GM12874 (cell line): ENCODE results near the gene PYY.

Experiments used
- TF ChIP-seq, protein P1 (sequence below): IDR thresholded peaks from 2 replicates; pipeline ENCODE4 v1.5.1; 2011; ENCODE audit warnings: low read depth, mild to moderate bottlenecking, control low read depth, low read length, moderate library complexity; ENCODE audit not compliant: insufficient read depth

Gene PYY

DNA sequence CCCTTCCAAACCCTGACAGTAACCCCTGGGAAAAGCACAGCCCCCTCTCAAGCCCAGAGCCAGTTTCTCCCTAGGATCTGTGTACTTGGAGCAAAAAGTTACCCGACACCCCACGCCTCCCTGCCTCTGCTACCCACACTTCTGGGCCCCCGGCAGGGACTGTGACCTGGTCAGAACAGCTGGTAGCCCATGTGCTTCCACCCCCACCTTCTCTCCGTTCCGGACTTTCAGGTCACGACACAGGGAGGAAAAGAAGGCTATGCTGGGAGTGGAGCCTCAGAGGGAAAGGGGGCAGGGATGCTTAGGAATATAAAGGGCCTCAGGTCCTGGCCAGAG, 17.8 kb downstream of the PYY start:
- TF ChIP-seq, protein P1, sequence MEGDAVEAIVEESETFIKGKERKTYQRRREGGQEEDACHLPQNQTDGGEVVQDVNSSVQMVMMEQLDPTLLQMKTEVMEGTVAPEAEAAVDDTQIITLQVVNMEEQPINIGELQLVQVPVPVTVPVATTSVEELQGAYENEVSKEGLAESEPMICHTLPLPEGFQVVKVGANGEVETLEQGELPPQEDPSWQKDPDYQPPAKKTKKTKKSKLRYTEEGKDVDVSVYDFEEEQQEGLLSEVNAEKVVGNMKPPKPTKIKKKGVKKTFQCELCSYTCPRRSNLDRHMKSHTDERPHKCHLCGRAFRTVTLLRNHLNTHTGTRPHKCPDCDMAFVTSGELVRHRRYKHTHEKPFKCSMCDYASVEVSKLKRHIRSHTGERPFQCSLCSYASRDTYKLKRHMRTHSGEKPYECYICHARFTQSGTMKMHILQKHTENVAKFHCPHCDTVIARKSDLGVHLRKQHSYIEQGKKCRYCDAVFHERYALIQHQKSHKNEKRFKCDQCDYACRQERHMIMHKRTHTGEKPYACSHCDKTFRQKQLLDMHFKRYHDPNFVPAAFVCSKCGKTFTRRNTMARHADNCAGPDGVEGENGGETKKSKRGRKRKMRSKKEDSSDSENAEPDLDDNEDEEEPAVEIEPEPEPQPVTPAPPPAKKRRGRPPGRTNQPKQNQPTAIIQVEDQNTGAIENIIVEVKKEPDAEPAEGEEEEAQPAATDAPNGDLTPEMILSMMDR = no peak

DNA sequence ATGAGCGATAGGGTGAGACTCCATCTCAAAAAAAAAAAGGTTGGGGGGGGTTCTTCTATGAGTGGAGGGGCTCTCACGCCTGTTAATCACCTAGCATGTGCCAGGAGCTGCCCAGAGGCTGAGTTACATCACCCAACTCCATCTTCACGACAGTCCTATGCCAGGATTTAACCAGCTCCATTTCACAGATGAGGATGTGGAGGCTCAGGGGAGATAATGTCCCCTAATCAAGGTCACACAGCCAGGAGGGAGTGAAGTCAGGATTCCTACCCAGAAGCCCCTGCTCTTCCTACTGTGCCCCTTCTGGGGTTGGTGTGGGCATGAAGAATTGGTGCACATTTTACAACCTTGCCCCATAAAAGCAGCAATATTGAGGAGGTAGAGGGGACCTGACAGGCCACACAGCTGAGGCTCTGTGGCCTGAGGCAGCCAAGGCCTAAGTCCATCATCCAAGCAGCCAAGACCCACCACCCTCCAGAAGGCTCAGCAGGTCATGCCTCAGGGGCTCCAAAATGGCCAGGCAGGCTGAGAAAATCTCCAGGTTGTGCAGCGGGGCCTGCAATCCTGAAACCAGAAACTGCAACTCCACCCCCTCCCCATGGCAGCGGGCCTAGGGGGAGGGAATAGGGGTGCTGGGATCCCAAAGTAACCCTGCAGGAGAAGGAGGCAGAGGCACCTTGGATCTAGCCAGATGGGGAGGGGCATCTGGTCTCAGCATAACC, 18.4 kb downstream of the PYY start:
- TF ChIP-seq, protein P1 = no peak

DNA sequence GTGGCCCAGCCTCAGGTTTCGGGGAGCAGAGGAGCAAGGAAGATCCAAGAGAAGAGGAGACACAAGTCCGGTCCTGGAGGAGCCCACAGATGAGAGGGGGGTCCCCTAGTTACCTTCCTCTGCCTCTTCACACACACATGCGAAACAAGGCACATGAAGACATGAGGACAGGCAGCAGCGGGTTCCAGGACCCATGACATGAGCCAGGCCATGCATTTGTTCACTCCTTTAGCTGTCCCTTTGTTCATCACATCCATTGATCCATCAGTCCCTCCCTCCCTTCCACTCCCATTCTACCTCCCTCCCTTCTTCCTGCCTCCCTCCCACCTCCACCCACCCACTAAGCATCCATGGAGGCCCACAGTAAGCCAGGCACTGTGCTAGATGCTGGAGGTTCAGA, 20.8 kb downstream of the PYY start:
- TF ChIP-seq, protein P1 = no peak

DNA sequence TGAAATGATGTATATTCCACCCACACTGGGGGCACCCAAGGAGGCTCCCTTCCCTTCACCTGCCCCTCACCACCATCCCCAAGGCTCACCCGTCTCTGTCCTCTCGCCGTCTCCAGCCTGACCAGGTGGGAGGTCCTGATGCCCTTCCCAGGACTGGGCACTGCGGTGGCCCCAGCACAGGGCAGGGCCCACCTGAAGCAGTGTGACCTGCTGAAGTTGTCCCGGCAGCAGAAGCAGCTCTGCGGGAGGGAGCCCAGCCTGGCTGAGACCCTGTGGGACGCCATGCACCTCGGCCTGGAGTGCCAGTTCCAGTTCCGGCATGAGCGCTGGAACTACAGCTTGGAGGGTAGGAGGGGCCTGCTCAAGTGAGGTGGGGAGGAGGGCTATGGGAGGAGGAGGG, 21.4 kb downstream of the PYY start:
- TF ChIP-seq, protein P1 = no peak

DNA sequence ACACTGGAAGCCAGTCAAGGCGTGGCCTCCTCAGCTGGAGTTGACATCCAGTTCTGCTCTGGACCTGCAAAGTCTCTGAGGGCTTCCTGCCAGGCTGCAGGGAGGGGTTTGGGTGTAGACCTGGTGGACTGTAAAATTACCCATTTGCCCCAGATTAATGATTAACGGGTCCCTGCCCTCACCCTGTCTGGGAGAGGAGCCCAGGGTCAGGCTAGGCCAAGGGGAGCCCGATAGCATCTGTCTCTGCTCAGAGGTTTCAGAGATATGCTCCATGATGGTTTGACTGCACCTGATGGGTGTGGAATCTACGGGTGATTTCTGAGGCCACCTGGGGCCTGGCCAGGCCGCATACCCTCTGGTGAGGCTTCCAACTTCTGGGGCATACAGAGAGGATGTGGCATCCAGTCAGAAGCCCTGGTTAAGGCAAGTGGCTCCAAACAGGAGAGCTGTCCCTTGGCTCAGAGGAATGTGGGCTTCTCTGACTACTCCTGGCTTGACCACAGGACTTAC, 22.6 kb downstream of the PYY start:
- TF ChIP-seq, protein P1 = no peak

DNA sequence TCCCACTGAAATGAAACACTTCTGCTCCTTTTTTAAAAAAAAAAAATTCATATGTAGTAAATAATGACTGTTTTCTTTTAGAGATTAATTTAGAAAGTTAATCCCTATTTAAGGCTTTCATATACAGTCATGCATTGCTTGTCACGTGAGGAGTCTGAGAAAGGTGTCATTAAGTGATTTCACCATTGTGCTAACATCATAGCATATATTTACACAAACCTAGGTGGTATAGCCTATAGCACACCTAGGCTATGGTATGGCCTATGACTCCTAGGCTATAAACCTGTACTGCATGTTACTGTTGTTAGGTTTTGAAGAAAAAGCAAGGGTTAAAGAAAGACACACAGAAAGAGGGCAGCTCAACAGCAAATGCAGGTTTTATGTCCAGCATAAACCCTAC, 25.1 kb downstream of the PYY start:
- TF ChIP-seq, protein P1 = no peak

DNA sequence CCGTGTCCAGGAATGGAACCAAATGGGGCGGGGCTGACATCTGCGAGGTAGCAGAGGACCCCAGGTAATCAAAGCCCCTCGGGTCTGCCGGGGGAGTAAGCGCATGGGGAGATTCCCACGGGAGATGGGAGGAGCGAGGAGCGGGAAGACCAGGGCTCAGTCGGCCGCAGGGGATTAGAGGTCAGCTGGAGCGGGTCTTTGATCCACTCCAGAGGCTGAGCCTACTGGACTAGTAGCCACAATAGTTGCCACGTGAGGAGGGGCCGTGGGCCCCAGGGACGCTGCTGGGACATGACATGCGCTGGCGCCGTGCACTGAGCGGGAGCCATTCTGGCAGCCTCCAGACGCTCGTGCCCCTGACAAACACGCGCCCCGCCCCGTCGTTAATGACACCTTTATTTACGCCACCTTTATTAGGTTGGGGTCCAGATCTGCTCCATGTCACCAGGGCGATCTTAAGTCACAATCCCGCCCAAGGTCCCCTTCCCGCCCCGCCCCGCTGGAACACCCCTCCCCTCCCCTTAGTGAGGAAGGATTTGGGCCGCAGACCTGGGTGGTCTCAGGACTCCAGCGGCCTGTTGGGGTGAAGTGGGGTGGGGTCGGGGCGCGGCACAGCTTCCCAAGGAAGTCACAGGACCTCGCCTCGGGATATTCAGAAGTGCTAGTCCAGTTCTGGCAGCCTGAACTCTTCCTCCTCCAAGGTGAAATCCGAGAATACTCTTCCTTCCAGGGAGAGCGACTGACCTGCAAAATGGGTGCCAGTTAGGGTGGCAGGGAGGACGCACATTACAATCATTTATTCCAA, 26.5 kb downstream of the PYY start:
- TF ChIP-seq, protein P1 = no peak
